22Rv1 (cell line): ENCODE data around the gene MBP.
A peak's percentile ranks its signal among the peaks of the same experiment; 100 is the strongest.

Source experiments
- H3K27ac ChIP-seq: fragments of 450-650 bp; 2 replicates; pipeline ENCODE4 v1.5.1; 2017
- CTCF ChIP-seq: fragments of 450-650 bp; IDR thresholded peaks from 2 replicates; pipeline ENCODE4 v1.5.1; 2017; ENCODE audit warnings: mild to moderate bottlenecking
- ZFX ChIP-seq: fragments of 450-650 bp; IDR thresholded peaks from 2 replicates; pipeline ENCODE4 v1.6.1; 2017; ENCODE audit warnings: antibody characterized with exemption, borderline replicate concordance

MBP gene

GRCh38 chr18:77127769-77128671, 4.6 kb downstream of the MBP start:
- H3K27ac ChIP-seq: peak overlapping the region; percentile 46
- TF ChIP-seq ZFX (no peak), CTCF (no peak)

GRCh38 chr18:77124452-77124922, 8.1 kb downstream of the MBP start:
- H3K27ac ChIP-seq: no peak overlapping the region
- TF ChIP-seq CTCF (no peak), ZFX (no peak)

GRCh38 chr18:77123320-77124231, 9.0 kb downstream of the MBP start:
- TF ChIP-seq CTCF (no peak), ZFX (no peak)
- no peak overlapping the region for H3K27ac ChIP-seq

- TF ChIP-seq CTCF (no peak), ZFX (no peak)
- H3K27ac ChIP-seq: no peak overlapping the region
Observed at GRCh38 chr18:77121523-77121922, 11.1 kb downstream of the MBP start.

- no peak for TF ChIP-seq ZFX
- TF ChIP-seq CTCF: no peak
- H3K27ac ChIP-seq: no peak overlapping the region
Observed at GRCh38 chr18:77119851-77120491, 12.6 kb downstream of the MBP start.

GRCh38 chr18:77119101-77119850, 13.3 kb downstream of the MBP start:
- TF ChIP-seq ZFX (no peak), CTCF (no peak)
- H3K27ac ChIP-seq: no peak overlapping the region
